GM21825 (cell line): Measurements from ENCODE around the gene CDC42BPG.
"Not testable (repeated sequence)": the region's sequence is repeated elsewhere in the genome, so short reads cannot be mapped to it uniquely, and the experiment has no call there.

Source experiments
- ATAC-seq: cut with Tn5 transposase; IDR thresholded peaks from one replicate; pipeline ENCODE4 v1.9.1; 2021; ENCODE audit warnings: mild to moderate bottlenecking, moderate library complexity; ENCODE audit not compliant: unreplicated experiment

The CDC42BPG gene

GRCh38 chr11:64834723-64835615 is 9.5 kb downstream of the CDC42BPG start:
- no peak for ATAC-seq

GRCh38 chr11:64834031-64834722 is 10.3 kb downstream of the CDC42BPG start:
- ATAC-seq, result no peak

GRCh38 chr11:64833509-64833908 is 10.9 kb downstream of the CDC42BPG start:
- ATAC-seq, result no peak

- ATAC-seq, result no peak
Observed at GRCh38 chr11:64833198-64833502, 11.3 kb downstream of the CDC42BPG start.

GRCh38 chr11:64832467-64833197 is 11.8 kb downstream of the CDC42BPG start:
- ATAC-seq, result no peak

- ATAC-seq, result no peak
Observed at GRCh38 chr11:64831411-64831891, 13.0 kb downstream of the CDC42BPG start.

- no peak for ATAC-seq
Observed at GRCh38 chr11:64829536-64830251, 14.8 kb downstream of the CDC42BPG start.

GRCh38 chr11:64827451-64827839 is 17.0 kb downstream of the CDC42BPG start:
- ATAC-seq, result no peak

GRCh38 chr11:64826578-64827450 is 17.6 kb downstream of the CDC42BPG start:
- no peak for ATAC-seq

- no peak for ATAC-seq
Observed at GRCh38 chr11:64826062-64826461, 18.4 kb downstream of the CDC42BPG start.

GRCh38 chr11:64823568-64824119 is 20.8 kb downstream of the CDC42BPG start:
- ATAC-seq, result no peak

- no peak for ATAC-seq
Observed at GRCh38 chr11:64817476-64817875, 27.0 kb downstream of the CDC42BPG start.

- ATAC-seq, result not testable (repeated sequence)
Observed at GRCh38 chr11:64815433-64815832, 29.0 kb downstream of the CDC42BPG start.

GRCh38 chr11:64814712-64815187 is 29.7 kb downstream of the CDC42BPG start:
- ATAC-seq, result peak; percentile 56

- ATAC-seq, result no peak
Observed at GRCh38 chr11:64813826-64814225, 30.6 kb downstream of the CDC42BPG start.

- no peak for ATAC-seq
Observed at GRCh38 chr11:64810891-64811272, 33.6 kb downstream of the CDC42BPG start.

- ATAC-seq, result peak; percentile 47
Observed at GRCh38 chr11:64810271-64810890, 34.1 kb downstream of the CDC42BPG start, which contains the start of gene MEN1. Gene MEN1, minus strand, starts transcription at chr11:64810551. Its CDS starts 442 bp downstream, at chr11:64810109.

GRCh38 chr11:64809781-64810241 is 34.6 kb downstream of the CDC42BPG start:
- ATAC-seq, result no peak

GRCh38 chr11:64805481-64805880 is 39.0 kb downstream of the CDC42BPG start:
- no peak for ATAC-seq
